HepG2 (cell line): Measurements from ENCODE around the gene GRIN2C. TPM values are rescaled to one million over a fixed set of nuclear protein-coding genes. Genes with fewer than 3 reads are reported as not detected.

Experiments used
- CEBPG ChIP-seq: IDR thresholded peaks from 2 replicates; pipeline ENCODE4 v1.6.1; 2016
- CERS6 ChIP-seq: sonication (generic); formaldehyde crosslinking; IDR thresholded peaks from 2 replicates; pipeline ENCODE4 v1.5.0; 2020; ENCODE audit warnings: missing genetic modification reagents
- GABPB1 ChIP-seq: IDR thresholded peaks from 2 replicates; pipeline ENCODE4 v1.6.1; 2016; ENCODE audit warnings: mild to moderate bottlenecking, missing genetic modification reagents, moderate library complexity, missing compliant biosample characterization
- GMEB2 ChIP-seq: IDR thresholded peaks from 2 replicates; pipeline ENCODE4 v1.6.1; 2016; ENCODE audit warnings: missing biosample characterization, missing genetic modification reagents, low read depth
- GTF3A ChIP-seq: sonication (generic); formaldehyde crosslinking; conservative IDR thresholded peaks from 2 replicates; pipeline ENCODE4 v1.4.0; 2020; ENCODE audit warnings: mild to moderate bottlenecking, missing genetic modification reagents
- HOXA5 ChIP-seq: sonication (generic); formaldehyde crosslinking; IDR thresholded peaks from 2 replicates; pipeline ENCODE4 v1.4.0; 2020; ENCODE audit warnings: missing genetic modification reagents
- IRF2 ChIP-seq: IDR thresholded peaks from 2 replicates; pipeline ENCODE4 v1.6.1; 2018; ENCODE audit warnings: missing genetic modification reagents, missing compliant biosample characterization
- PCBP1 ChIP-seq: fragments of 200-400 bp; formaldehyde crosslinking; IDR thresholded peaks from 2 replicates; pipeline ENCODE4 v1.6.1; 2017; ENCODE audit warnings: mild to moderate bottlenecking, low read depth, low read length, borderline replicate concordance
- POLR2AphosphoS5 ChIP-seq: IDR thresholded peaks from 2 replicates; pipeline ENCODE4 v1.6.1; 2012; ENCODE audit warnings: low read depth, low read length
- RAD21 ChIP-seq: fragments of 450-650 bp; formaldehyde crosslinking; IDR thresholded peaks from 2 replicates; pipeline ENCODE4 v1.5.0; 2020; ENCODE audit warnings: mild to moderate bottlenecking
- RFX5 ChIP-seq: IDR thresholded peaks from 2 replicates; pipeline ENCODE4 v1.6.1; 2011; ENCODE audit warnings: low read depth, low read length, improper control_type of control experiment
- TCF7L2 ChIP-seq: IDR thresholded peaks from 2 replicates; pipeline ENCODE4 v1.6.1; 2011; ENCODE audit warnings: mild to moderate bottlenecking, low read depth, low read length, moderate library complexity
- THRA ChIP-seq: sonication (generic); formaldehyde crosslinking; IDR thresholded peaks from 2 replicates; pipeline ENCODE4 v1.4.0; 2020; ENCODE audit warnings: missing genetic modification reagents, borderline replicate concordance
- TOE1 ChIP-seq: sonication (generic); formaldehyde crosslinking; IDR thresholded peaks from 2 replicates; pipeline ENCODE4 v1.4.0; 2020; ENCODE audit warnings: mild to moderate bottlenecking, missing genetic modification reagents
- TP53 ChIP-seq: sonication (generic); formaldehyde crosslinking; conservative IDR thresholded peaks from 2 replicates; pipeline ENCODE4 v1.4.0; 2020; ENCODE audit warnings: missing genetic modification reagents
- ZFP91 ChIP-seq: sonication (generic); formaldehyde crosslinking; IDR thresholded peaks from 2 replicates; pipeline ENCODE4 v1.9.0; 2022; ENCODE audit warnings: missing genetic modification reagents, mild to moderate bottlenecking, borderline replicate concordance
- ZNF501 ChIP-seq: sonication (generic); formaldehyde crosslinking; IDR thresholded peaks from 2 replicates; pipeline ENCODE4 v1.5.1; 2020; ENCODE audit warnings: mild to moderate bottlenecking, moderate library complexity, missing genetic modification reagents
- ZNF513 ChIP-seq: sonication (generic); formaldehyde crosslinking; conservative IDR thresholded peaks from 2 replicates; pipeline ENCODE4 v1.5.0; 2020; ENCODE audit warnings: missing genetic modification reagents
- ZNF530 ChIP-seq: sonication (generic); formaldehyde crosslinking; IDR thresholded peaks from 2 replicates; pipeline ENCODE4 v1.5.0; 2020; ENCODE audit warnings: low read depth, mild to moderate bottlenecking, missing genetic modification reagents
- ZNF580 ChIP-seq: IDR thresholded peaks from 2 replicates; pipeline ENCODE4 v1.6.1; 2016; ENCODE audit warnings: low read depth, borderline replicate concordance
- ZNF670 ChIP-seq: sonication (generic); formaldehyde crosslinking; IDR thresholded peaks from 2 replicates; pipeline ENCODE4 v1.8.0; 2022; ENCODE audit warnings: mild to moderate bottlenecking, missing genetic modification reagents, borderline replicate concordance
- ZNF770 ChIP-seq: sonication (generic); formaldehyde crosslinking; IDR thresholded peaks from 2 replicates; pipeline ENCODE4 v1.5.0; 2020; ENCODE audit warnings: mild to moderate bottlenecking, missing genetic modification reagents
- polyA plus RNA-seq, 8 experiments: library from polyadenylated mRNA; depleted of rRNA in 3 of 8; stranded (reverse) in 7 of 8; unstranded in 1 of 8; fragments of >200 nt; fragmentation: Illumina TruSeq in 4 of 8; extraction: Trizol in 4 of 8; gene quantifications; 2 replicates each; pipeline versions ENCODE4 v1.2.1 to v1.2.3, GENCODE V29; 2011 to 2016; ENCODE audit warnings: low read depth in 4 of 8, missing spikeins in 1 of 8, mixed read lengths in 1 of 8; ENCODE audit not compliant: insufficient read depth in 1 of 8
- total RNA-seq, 5 experiments: library from RNA; depleted of rRNA; stranded (reverse); fragments of >200 nt; fragmentation: Illumina TruSeq; extraction: Trizol; gene quantifications; 2 replicates each; pipeline ENCODE4 v1.2.3, GENCODE V29; 2016; ENCODE audit warnings: low read depth in 1 of 5

GRIN2C gene
- total and polyA plus RNA-seq, 2 of the 13 experiments (the other 11 are each of a cell fraction or from before 2014, with no cell fraction given) = 0.03 to 0.11 TPM

GRCh38 chr17:74842146-74842598 lies 17.5 kb downstream of the GRIN2C start (continued):
- TF ChIP-seq THRA (CRISPR knock-in tag) (no peak), RFX5 (peak; percentile 85), ZNF580 (CRISPR knock-in tag) (no peak), POLR2AphosphoS5 (no peak), GTF3A (no peak), RAD21 (CRISPR knock-in tag) (no peak), HOXA5 (CRISPR knock-in tag) (no peak), ZNF501 (peak; percentile 57; the same call in 1 of the 2 replicates), IRF2 (CRISPR knock-in tag) (no peak), TP53 (CRISPR knock-in tag) (no peak), GABPB1 (CRISPR knock-in tag) (no peak), ZNF513 (no peak), ZNF670 (CRISPR knock-in tag) (no peak), CERS6 (CRISPR knock-in tag) (no peak), ZFP91 (peak; percentile 23; the same call in 1 of the 2 replicates), PCBP1 (no peak), GMEB2 (CRISPR knock-in tag) (no peak), ZNF530 (no peak), ZNF770 (no peak), TOE1 (CRISPR knock-in tag) (no peak), TCF7L2 (no peak), CEBPG (no peak)
